Kidney (tissue), 14 donors: ENCODE data around the gene ZMAT3. TPM values are rescaled to one million over a fixed set of nuclear protein-coding genes. Genes with fewer than 3 reads are reported as not detected.

Experiments
- DNase-seq, 5 donors: peaks; one replicate each; pipeline ENCODE4 v3.0.0-alpha.2; 2013 to 2020
- FAIRE-seq: peaks from 2 replicates; lab custom pipeline; 2012; peaks lifted over from hg19 to GRCh38; lab: Jason Lieb, UNC
- H3K27ac ChIP-seq, 2 donors: one replicate each; pipeline ENCODE4 v1.7.0; 2013; ENCODE audit warnings: low read depth in 2 of 2, low read length in 2 of 2, inconsistent platforms in 1 of 2
- H3K27me3 ChIP-seq: one replicate; pipeline ENCODE4 v1.7.1; 2013; ENCODE audit warnings: low read length, inconsistent platforms; ENCODE audit not compliant: control insufficient read depth, insufficient read depth
- H3K36me3 ChIP-seq, 3 donors: one replicate each; pipeline versions ENCODE4 v1.7.0 to v1.7.1; 2013; ENCODE audit warnings: low read length in 3 of 3, control low read depth in 1 of 3, inconsistent platforms in 1 of 3; ENCODE audit not compliant: insufficient read depth in 3 of 3, control insufficient read depth in 2 of 3
- H3K4me1 ChIP-seq, 3 donors: one replicate each; pipeline versions ENCODE4 v1.7.0 to v1.7.1; 2013; ENCODE audit warnings: low read length in 3 of 3, inconsistent platforms in 1 of 3, low read depth in 1 of 3; ENCODE audit not compliant: control insufficient read depth in 2 of 3, insufficient read depth in 2 of 3
- H3K4me3 ChIP-seq, 3 donors: one replicate each; pipeline versions ENCODE4 v1.7.0 to v1.8.1; 2013; ENCODE audit warnings: low read length in 3 of 3, control low read depth in 1 of 3, inconsistent platforms in 1 of 3
- H3K9ac ChIP-seq, 3 donors: one replicate each; pipeline versions ENCODE4 v1.7.0 to v1.7.1; 2013; ENCODE audit warnings: low read length in 3 of 3, control low read depth in 1 of 3, inconsistent platforms in 1 of 3
- H3K9me3 ChIP-seq, 3 donors: one replicate each; pipeline versions ENCODE4 v1.7.0 to v1.7.1; 2013; ENCODE audit warnings: low read length in 3 of 3, control low read depth in 1 of 3, inconsistent platforms in 1 of 3; ENCODE audit not compliant: control insufficient read depth in 2 of 3, insufficient read depth in 1 of 3
- intact Hi-C: fragments of 100-400 bp; cut with DNase I; formaldehyde crosslinking; loops from one replicate; pipeline ENCODE4 v1.11.1; 2022
- polyA plus RNA-seq: library from polyadenylated mRNA; stranded (reverse); fragments of 350-450 nt; fragmentation: Illumina TruSeq; extraction: RNeasy Lipid Tissue Mini Kit (QIAGEN cat#74804); gene quantifications from one replicate; pipeline ENCODE4 v1.2.3, GENCODE V29; 2014; ENCODE audit warnings: low read depth, low replicate concordance; ENCODE audit not compliant: insufficient read depth
- total RNA-seq: library from RNA; stranded (reverse); fragmentation: NEBNext Ultra II Directional; extraction: Animal tissue kit (Norgen Biotek cat#: 25700); gene quantifications from one replicate; pipeline ENCODE4 v1.2.1, GENCODE V29; 2021
- TF ChIP-seq, protein P1 (sequence below): IDR thresholded peaks from 3 replicates; pipeline ENCODE4 v1.5.1; 2012; ENCODE audit warnings: mild to moderate bottlenecking, moderate library complexity, borderline replicate concordance; ENCODE audit not compliant: insufficient read depth; ENCODE audit errors: extremely low read depth
- donor health status: control.
- donor health status: control.
- donor health status: control.
- donor health status: control.
- donor health status: control.
- donor health status: DM: yes; HTN: yes; CAD: no.
- donor health status: Normal renal cell carcinoma (clear cell type).

The ZMAT3 gene
- total and polyA plus RNA-seq, 2 donors from 2014 or later, result 4.2 to 26.1 TPM

DNA sequence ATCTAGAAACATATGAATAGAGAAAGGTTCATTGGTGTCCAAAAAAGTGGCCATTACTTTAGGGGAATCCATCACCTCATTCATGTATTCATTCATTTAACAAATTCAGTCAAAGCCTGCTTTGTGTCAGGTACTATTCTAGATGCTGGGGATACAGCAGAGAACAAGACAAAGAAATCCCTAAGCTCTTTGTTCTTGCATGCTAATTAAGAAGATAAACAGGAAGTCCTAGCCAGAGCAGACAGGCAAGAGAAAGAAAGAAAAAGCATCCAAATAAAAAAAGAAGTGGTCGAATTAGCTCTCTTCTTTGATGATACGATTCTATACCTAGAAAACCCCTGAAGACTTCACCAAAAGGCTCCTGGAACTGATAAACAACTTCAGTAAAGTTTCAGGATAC is 12.4 kb upstream of the ZMAT3 start:
- no peaks in the 10 kb centered on the region for H3K4me1 ChIP-seq
- FAIRE-seq, result no peak
- no peaks in the 10 kb centered on the region for H3K9me3 ChIP-seq
- no peak for DNase-seq
- H3K9ac ChIP-seq, result no peak overlapping the region
- TF ChIP-seq, protein P1, sequence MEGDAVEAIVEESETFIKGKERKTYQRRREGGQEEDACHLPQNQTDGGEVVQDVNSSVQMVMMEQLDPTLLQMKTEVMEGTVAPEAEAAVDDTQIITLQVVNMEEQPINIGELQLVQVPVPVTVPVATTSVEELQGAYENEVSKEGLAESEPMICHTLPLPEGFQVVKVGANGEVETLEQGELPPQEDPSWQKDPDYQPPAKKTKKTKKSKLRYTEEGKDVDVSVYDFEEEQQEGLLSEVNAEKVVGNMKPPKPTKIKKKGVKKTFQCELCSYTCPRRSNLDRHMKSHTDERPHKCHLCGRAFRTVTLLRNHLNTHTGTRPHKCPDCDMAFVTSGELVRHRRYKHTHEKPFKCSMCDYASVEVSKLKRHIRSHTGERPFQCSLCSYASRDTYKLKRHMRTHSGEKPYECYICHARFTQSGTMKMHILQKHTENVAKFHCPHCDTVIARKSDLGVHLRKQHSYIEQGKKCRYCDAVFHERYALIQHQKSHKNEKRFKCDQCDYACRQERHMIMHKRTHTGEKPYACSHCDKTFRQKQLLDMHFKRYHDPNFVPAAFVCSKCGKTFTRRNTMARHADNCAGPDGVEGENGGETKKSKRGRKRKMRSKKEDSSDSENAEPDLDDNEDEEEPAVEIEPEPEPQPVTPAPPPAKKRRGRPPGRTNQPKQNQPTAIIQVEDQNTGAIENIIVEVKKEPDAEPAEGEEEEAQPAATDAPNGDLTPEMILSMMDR, result no peak
- H3K4me3 ChIP-seq, result no peak overlapping the region
- H3K36me3 ChIP-seq, result no peaks in the 10 kb centered on the region
- intact Hi-C loops, result no loop called here
- H3K27ac ChIP-seq, result no peak overlapping the region
- H3K27me3 ChIP-seq, result no peaks in the 10 kb centered on the region

DNA sequence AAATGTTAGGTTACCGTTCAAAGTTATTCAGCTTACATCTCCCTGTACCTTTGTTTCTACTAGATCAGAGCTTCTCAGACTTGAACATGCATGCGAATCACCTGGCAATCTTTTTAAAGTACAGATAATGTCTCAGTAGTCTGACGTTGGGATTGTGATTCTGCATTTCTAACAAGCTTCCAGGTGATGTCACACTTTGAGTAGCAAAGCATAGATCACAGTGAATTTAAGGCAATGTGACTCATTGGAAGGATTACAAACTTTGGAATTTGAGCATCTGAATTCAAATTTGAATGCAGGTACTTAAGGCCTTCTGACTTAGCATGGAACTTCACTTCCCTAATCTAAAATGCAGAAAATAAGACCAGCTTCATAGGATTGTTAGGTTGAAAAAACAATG is 10.8 kb upstream of the ZMAT3 start:
- Histone ChIP-seq H3K27ac (no peak overlapping the region), H3K4me3 (no peak overlapping the region), H3K27me3 (no peaks in the 10 kb centered on the region), H3K4me1 (no peaks in the 10 kb centered on the region), H3K9me3 (no peaks in the 10 kb centered on the region), H3K36me3 (no peaks in the 10 kb centered on the region), H3K9ac (no peak overlapping the region)
- no peak for DNase-seq
- no peak for FAIRE-seq
- intact Hi-C loops, result no loop called here
- TF ChIP-seq, protein P1, result no peak

DNA sequence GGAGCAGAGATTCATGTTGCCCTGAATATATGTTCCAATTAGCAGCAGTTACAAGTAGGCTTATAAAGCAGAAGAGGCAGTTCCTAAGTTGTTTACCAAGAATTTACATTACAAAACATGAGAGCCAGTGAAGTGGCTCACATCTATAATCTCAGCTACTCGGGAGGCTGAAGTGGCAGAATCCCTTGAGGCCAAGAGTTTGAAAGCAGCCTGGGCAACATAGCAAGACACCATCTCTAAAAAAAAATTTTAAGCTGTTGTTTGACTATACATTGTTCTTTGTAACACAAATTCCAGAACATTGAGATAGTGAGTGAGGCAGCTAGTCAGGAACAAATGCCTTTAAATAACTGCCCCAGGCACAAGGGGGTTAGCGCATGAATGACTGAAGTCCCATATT is 10.3 kb upstream of the ZMAT3 start:
- no peak overlapping the region for H3K9ac ChIP-seq
- H3K9me3 ChIP-seq, result no peaks in the 10 kb centered on the region
- no peaks in the 10 kb centered on the region for H3K36me3 ChIP-seq
- H3K27me3 ChIP-seq, result no peaks in the 10 kb centered on the region
- no peaks in the 10 kb centered on the region for H3K4me1 ChIP-seq
- H3K4me3 ChIP-seq, result no peak overlapping the region
- TF ChIP-seq, protein P1, result no peak
- DNase-seq, result no peak
- FAIRE-seq, result no peak
- intact Hi-C loops, result no loop called here
- no peak overlapping the region for H3K27ac ChIP-seq

DNA sequence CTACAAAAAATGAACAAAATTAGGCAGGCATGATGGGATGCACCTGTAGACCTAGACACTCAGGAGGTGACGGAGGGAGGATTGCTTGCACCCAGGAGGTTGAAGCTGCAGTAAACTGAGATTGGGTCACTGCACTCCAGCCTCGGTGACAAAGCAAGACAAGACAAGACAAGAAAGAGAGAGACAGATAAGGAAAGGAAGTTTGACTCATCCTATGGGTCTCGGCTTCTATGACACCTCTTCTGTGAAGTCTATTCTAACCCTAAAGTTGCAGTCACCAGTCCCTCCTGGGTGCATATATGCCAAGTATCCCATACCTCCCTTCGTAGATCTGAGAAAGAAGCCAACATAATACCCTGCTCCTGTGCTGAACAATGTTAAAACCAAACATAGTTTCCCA is 7.9 kb upstream of the ZMAT3 start:
- H3K9ac ChIP-seq, result no peak overlapping the region
- H3K27ac ChIP-seq, result no peak overlapping the region
- H3K4me3 ChIP-seq, result no peak overlapping the region
- H3K9me3 ChIP-seq, result no peaks in the 10 kb centered on the region
- FAIRE-seq (no peak), DNase-seq (no peak)
- intact Hi-C loops, result no loop called here
- no peaks in the 10 kb centered on the region for H3K36me3 ChIP-seq
- TF ChIP-seq, protein P1, result no peak
- no peaks in the 10 kb centered on the region for H3K27me3 ChIP-seq
- no peaks in the 10 kb centered on the region for H3K4me1 ChIP-seq
